Measurements from ENCODE around the gene CFAP69. TPM values are rescaled to one million over a fixed set of nuclear protein-coding genes. Genes with fewer than 3 reads are reported as not detected.
"Not testable (repeated sequence)": the region's sequence is repeated elsewhere in the genome, so short reads cannot be mapped to it uniquely, and the experiment has no call there.

Gene CFAP69
- total RNA-seq, 1 donor from 2014 or later, result 2.6 TPM

DNA sequence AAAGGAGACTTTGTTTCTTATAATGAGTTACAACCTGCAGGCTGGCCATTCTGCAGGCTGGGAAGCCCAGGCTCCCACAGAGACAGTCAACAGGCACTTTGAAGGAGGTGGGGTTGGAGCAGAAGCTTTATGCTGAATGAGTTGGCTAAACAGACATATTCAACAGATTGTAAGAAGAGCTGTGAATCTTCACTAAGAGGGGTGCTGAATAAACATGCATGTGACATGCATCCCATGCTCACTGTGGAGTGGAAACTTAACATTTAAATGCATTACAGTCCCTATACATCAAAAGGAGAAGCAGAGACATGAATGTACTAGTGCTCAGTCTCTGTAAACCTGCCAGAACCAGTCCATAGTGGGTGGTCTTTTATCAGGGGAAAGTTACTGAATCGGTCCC is 1.4 kb upstream of the CFAP69 start:
- no peaks in the 10 kb centered on the region for H3K27me3 ChIP-seq (ENCODE audit: control insufficient read depth in 3 of 3, insufficient read depth in 3 of 3, low read length in 3 of 3)
- H3K4me1 ChIP-seq (ENCODE audit: control insufficient read depth in 3 of 3, insufficient read depth in 3 of 3, low read length in 3 of 3), result peaks cover 11 to 15% (median 12%) of the 10 kb centered on the region in 3 donors
- H3K36me3 ChIP-seq (ENCODE audit: control insufficient read depth in 3 of 3, insufficient read depth in 3 of 3, low read length in 3 of 3), result no peaks in the 10 kb centered on the region
- H3K4me3 ChIP-seq (ENCODE audit: low read length in 3 of 3), result no peak overlapping the region
- no peak overlapping the region for H3K9ac ChIP-seq (ENCODE audit: low read depth in 1 of 3, low read length in 3 of 3)
- H3K9me3 ChIP-seq (ENCODE audit: control insufficient read depth in 3 of 3, low read length in 3 of 3), result no peaks in the 10 kb centered on the region
- H3K27ac ChIP-seq (ENCODE audit: low read depth, low read length), result no peak overlapping the region

GRCh38 chr7:90244565-90244908 is 437 bp upstream of the CFAP69 start:
- Histone ChIP-seq H3K4me1 (ENCODE audit: control insufficient read depth in 3 of 3, insufficient read depth in 3 of 3, low read length in 3 of 3) (peaks cover 11 to 15% (median 12%) of the 10 kb centered on the region in 3 donors), H3K27me3 (ENCODE audit: control insufficient read depth in 3 of 3, insufficient read depth in 3 of 3, low read length in 3 of 3) (no peaks in the 10 kb centered on the region), H3K36me3 (ENCODE audit: control insufficient read depth in 3 of 3, insufficient read depth in 3 of 3, low read length in 3 of 3) (no peaks in the 10 kb centered on the region), H3K9ac (ENCODE audit: low read depth in 1 of 3, low read length in 3 of 3) (peak overlapping the region; percentile 79 to 88 (median 81)), H3K4me3 (ENCODE audit: low read length in 3 of 3) (peak overlapping the region; percentile 92 to 99 (median 98)), H3K9me3 (ENCODE audit: control insufficient read depth in 3 of 3, low read length in 3 of 3) (no peaks in the 10 kb centered on the region), H3K27ac (ENCODE audit: low read depth, low read length) (no peak overlapping the region)

GRCh38 chr7:90246171-90246570 is 1.2 kb downstream of the CFAP69 start:
- Histone ChIP-seq H3K36me3 (ENCODE audit: control insufficient read depth in 3 of 3, insufficient read depth in 3 of 3, low read length in 3 of 3) (no peaks in the 10 kb centered on the region), H3K9me3 (ENCODE audit: control insufficient read depth in 3 of 3, low read length in 3 of 3) (no peaks in the 10 kb centered on the region), H3K4me1 (ENCODE audit: control insufficient read depth in 3 of 3, insufficient read depth in 3 of 3, low read length in 3 of 3) (peaks cover 11 to 15% (median 12%) of the 10 kb centered on the region in 3 donors), H3K9ac (ENCODE audit: low read depth in 1 of 3, low read length in 3 of 3) (peak overlapping the region in 2 of 3 donors; percentile 79 to 81), H3K4me3 (ENCODE audit: low read length in 3 of 3) (peak overlapping the region in 2 of 3 donors; percentile 92 to 99), H3K27me3 (ENCODE audit: control insufficient read depth in 3 of 3, insufficient read depth in 3 of 3, low read length in 3 of 3) (no peaks in the 10 kb centered on the region), H3K27ac (ENCODE audit: low read depth, low read length) (peak overlapping the region; percentile 5)

GRCh38 chr7:90248706-90249105 is 3.7 kb downstream of the CFAP69 start:
- H3K36me3 ChIP-seq (ENCODE audit: control insufficient read depth in 3 of 3, insufficient read depth in 3 of 3, low read length in 3 of 3), result no peaks in the 10 kb centered on the region
- peaks cover 11 to 15% (median 12%) of the 10 kb centered on the region in 3 donors for H3K4me1 ChIP-seq (ENCODE audit: control insufficient read depth in 3 of 3, insufficient read depth in 3 of 3, low read length in 3 of 3)
- no peak overlapping the region for H3K9ac ChIP-seq (ENCODE audit: low read depth in 1 of 3, low read length in 3 of 3)
- H3K9me3 ChIP-seq (ENCODE audit: control insufficient read depth in 3 of 3, low read length in 3 of 3), result no peaks in the 10 kb centered on the region
- no peak overlapping the region for H3K4me3 ChIP-seq (ENCODE audit: low read length in 3 of 3)
- H3K27ac ChIP-seq (ENCODE audit: low read depth, low read length), result no peak overlapping the region
- no peaks in the 10 kb centered on the region for H3K27me3 ChIP-seq (ENCODE audit: control insufficient read depth in 3 of 3, insufficient read depth in 3 of 3, low read length in 3 of 3)

- Histone ChIP-seq H3K4me1 (ENCODE audit: control insufficient read depth in 3 of 3, insufficient read depth in 3 of 3, low read length in 3 of 3) (peaks cover under 1 to 3% (median 3%) of the 10 kb centered on the region in 3 donors), H3K9me3 (ENCODE audit: control insufficient read depth in 3 of 3, low read length in 3 of 3) (no peaks in the 10 kb centered on the region), H3K27me3 (ENCODE audit: control insufficient read depth in 3 of 3, insufficient read depth in 3 of 3, low read length in 3 of 3) (no peaks in the 10 kb centered on the region), H3K36me3 (ENCODE audit: control insufficient read depth in 3 of 3, insufficient read depth in 3 of 3, low read length in 3 of 3) (no peaks in the 10 kb centered on the region), H3K4me3 (ENCODE audit: low read length in 3 of 3) (no peak overlapping the region), H3K27ac (ENCODE audit: low read depth, low read length) (peak overlapping the region; percentile 55), H3K9ac (ENCODE audit: low read depth in 1 of 3, low read length in 3 of 3) (no peak overlapping the region)
These were observed 5.8 kb downstream of the CFAP69 start for GRCh38 chr7:90250601-90251303.

- Histone ChIP-seq H3K36me3 (ENCODE audit: control insufficient read depth in 3 of 3, insufficient read depth in 3 of 3, low read length in 3 of 3) (no peaks in the 10 kb centered on the region), H3K27me3 (ENCODE audit: control insufficient read depth in 3 of 3, insufficient read depth in 3 of 3, low read length in 3 of 3) (no peaks in the 10 kb centered on the region), H3K9me3 (ENCODE audit: control insufficient read depth in 3 of 3, low read length in 3 of 3) (no peaks in the 10 kb centered on the region), H3K4me1 (ENCODE audit: control insufficient read depth in 3 of 3, insufficient read depth in 3 of 3, low read length in 3 of 3) (peaks cover 0 to under 1% (median 0%) of the 10 kb centered on the region in 3 donors), H3K27ac (ENCODE audit: low read depth, low read length) (peak overlapping the region; percentile 55), H3K4me3 (ENCODE audit: low read length in 3 of 3) (no peak overlapping the region), H3K9ac (ENCODE audit: low read depth in 1 of 3, low read length in 3 of 3) (peak overlapping the region in 1 of 3 donors; percentile 20)
These were observed 6.3 kb downstream of the CFAP69 start for GRCh38 chr7:90251304-90251635.

- H3K9ac ChIP-seq (ENCODE audit: low read depth in 1 of 3, low read length in 3 of 3); H3K9me3 ChIP-seq (ENCODE audit: control insufficient read depth in 3 of 3, low read length in 3 of 3); H3K4me3 ChIP-seq (ENCODE audit: low read length in 3 of 3); H3K4me1 ChIP-seq (ENCODE audit: control insufficient read depth in 3 of 3, insufficient read depth in 3 of 3, low read length in 3 of 3); H3K27ac ChIP-seq (ENCODE audit: low read depth, low read length); H3K27me3 ChIP-seq (ENCODE audit: control insufficient read depth in 3 of 3, insufficient read depth in 3 of 3, low read length in 3 of 3); H3K36me3 ChIP-seq (ENCODE audit: control insufficient read depth in 3 of 3, insufficient read depth in 3 of 3, low read length in 3 of 3): not testable (repeated sequence)
These were observed 11.0 kb downstream of the CFAP69 start for GRCh38 chr7:90256011-90256410.

DNA sequence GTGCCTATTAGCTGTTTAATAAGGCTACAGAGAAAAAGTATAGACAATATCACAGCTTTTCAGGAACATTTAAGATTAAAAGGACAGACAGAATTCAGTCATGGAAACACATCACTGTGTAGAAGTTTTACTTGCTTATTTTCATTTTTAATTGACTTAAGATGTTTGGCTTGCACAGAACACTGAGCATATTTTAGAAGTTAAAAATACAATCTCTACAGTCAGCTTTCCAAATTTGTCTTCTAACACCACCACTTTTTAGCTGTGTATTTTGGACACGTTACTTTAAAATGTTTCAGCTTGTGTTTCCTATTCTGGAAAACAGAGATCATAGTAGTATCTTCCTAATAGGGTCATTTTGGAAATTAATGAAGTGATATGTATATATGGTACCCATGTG is 11.8 kb downstream of the CFAP69 start:
- no peak overlapping the region for H3K4me3 ChIP-seq (ENCODE audit: low read length in 3 of 3)
- no peaks in the 10 kb centered on the region for H3K9me3 ChIP-seq (ENCODE audit: control insufficient read depth in 3 of 3, low read length in 3 of 3)
- no peaks in the 10 kb centered on the region for H3K4me1 ChIP-seq (ENCODE audit: control insufficient read depth in 3 of 3, insufficient read depth in 3 of 3, low read length in 3 of 3)
- no peaks in the 10 kb centered on the region for H3K36me3 ChIP-seq (ENCODE audit: control insufficient read depth in 3 of 3, insufficient read depth in 3 of 3, low read length in 3 of 3)
- no peak overlapping the region for H3K9ac ChIP-seq (ENCODE audit: low read depth in 1 of 3, low read length in 3 of 3)
- H3K27me3 ChIP-seq (ENCODE audit: control insufficient read depth in 3 of 3, insufficient read depth in 3 of 3, low read length in 3 of 3), result no peaks in the 10 kb centered on the region
- no peak overlapping the region for H3K27ac ChIP-seq (ENCODE audit: low read depth, low read length)

GRCh38 chr7:90261441-90261840 is 16.5 kb downstream of the CFAP69 start:
- H3K36me3 ChIP-seq (ENCODE audit: control insufficient read depth in 3 of 3, insufficient read depth in 3 of 3, low read length in 3 of 3), result no peaks in the 10 kb centered on the region
- H3K9me3 ChIP-seq (ENCODE audit: control insufficient read depth in 3 of 3, low read length in 3 of 3), result no peaks in the 10 kb centered on the region
- no peak overlapping the region for H3K9ac ChIP-seq (ENCODE audit: low read depth in 1 of 3, low read length in 3 of 3)
- H3K27ac ChIP-seq (ENCODE audit: low read depth, low read length), result no peak overlapping the region
- H3K4me1 ChIP-seq (ENCODE audit: control insufficient read depth in 3 of 3, insufficient read depth in 3 of 3, low read length in 3 of 3), result no peaks in the 10 kb centered on the region
- H3K27me3 ChIP-seq (ENCODE audit: control insufficient read depth in 3 of 3, insufficient read depth in 3 of 3, low read length in 3 of 3), result no peaks in the 10 kb centered on the region
- no peak overlapping the region for H3K4me3 ChIP-seq (ENCODE audit: low read length in 3 of 3)

DNA sequence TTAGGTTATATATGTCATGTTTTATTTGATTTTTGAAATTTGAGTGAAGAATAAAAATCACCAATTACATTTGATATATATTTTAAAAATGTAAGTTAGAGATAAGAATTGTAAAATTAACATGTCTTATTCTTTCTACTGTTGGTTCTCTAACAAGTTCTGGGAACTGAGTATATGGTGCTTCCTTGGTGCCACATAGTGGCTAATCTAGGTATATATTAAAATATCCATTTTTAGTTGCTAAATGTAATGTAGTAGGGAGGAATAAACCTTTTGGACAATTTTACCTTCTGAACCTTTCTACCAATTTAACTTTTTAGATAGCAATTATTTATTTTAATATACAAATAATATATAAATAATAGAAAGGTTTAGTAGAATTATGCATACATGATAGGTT is 17.5 kb downstream of the CFAP69 start:
- Histone ChIP-seq H3K36me3 (ENCODE audit: control insufficient read depth in 3 of 3, insufficient read depth in 3 of 3, low read length in 3 of 3) (no peaks in the 10 kb centered on the region), H3K27me3 (ENCODE audit: control insufficient read depth in 3 of 3, insufficient read depth in 3 of 3, low read length in 3 of 3) (no peaks in the 10 kb centered on the region), H3K4me1 (ENCODE audit: control insufficient read depth in 3 of 3, insufficient read depth in 3 of 3, low read length in 3 of 3) (no peaks in the 10 kb centered on the region), H3K27ac (ENCODE audit: low read depth, low read length) (no peak overlapping the region), H3K4me3 (ENCODE audit: low read length in 3 of 3) (no peak overlapping the region), H3K9me3 (ENCODE audit: control insufficient read depth in 3 of 3, low read length in 3 of 3) (no peaks in the 10 kb centered on the region), H3K9ac (ENCODE audit: low read depth in 1 of 3, low read length in 3 of 3) (no peak overlapping the region)
